Measurements from ENCODE around the gene ANAPC5.

ANAPC5 gene

GRCh38 chr12:121373755-121374154 is 21.5 kb upstream of the ANAPC5 start:
- Histone ChIP-seq H3K9ac (ENCODE audit: low read length) (no peak overlapping the region), H3K36me3 (replicated peaks; ENCODE audit: low read depth, low read length) (no peaks in the 10 kb centered on the region), H3K27me3 (ENCODE audit: low read depth, low read length) (peaks cover 2% of the 10 kb centered on the region; the same call in 1 of the 2 replicates), H3K4me3 (ENCODE audit: low read length) (no peak overlapping the region), H3K27ac (ENCODE audit: low read length) (no peak overlapping the region), H4K20me1 (ENCODE audit: insufficient read depth, low read length) (no peaks in the 10 kb centered on the region), H2AFZ (ENCODE audit: low read depth, low read length) (no peak overlapping the region), H3K79me2 (ENCODE audit: low read length) (no peaks in the 10 kb centered on the region), H3K9me3 (ENCODE audit: insufficient read depth, low read length) (no peaks in the 10 kb centered on the region), H3K4me1 (ENCODE audit: low read length) (no peaks in the 10 kb centered on the region), H3K4me2 (ENCODE audit: low read length) (no peak overlapping the region)
- no peak for TF ChIP-seq EZH2phosphoT487 (IDR thresholded peaks at IDR 0.05; ENCODE audit: low read depth)
- no peak for TF ChIP-seq CTCF (IDR thresholded peaks at IDR 0.05; ENCODE audit: low read depth, low read length)

- H3K4me3 ChIP-seq (ENCODE audit: low read length), result no peak overlapping the region
These were observed 19.2 kb upstream of the ANAPC5 start for GRCh38 chr12:121371404-121371803.

GRCh38 chr12:121366063-121366459 is 13.8 kb upstream of the ANAPC5 start:
- no peaks in the 10 kb centered on the region for H3K79me2 ChIP-seq (ENCODE audit: low read length)

More at GRCh38 chr12:121371404-121371803, 19.2 kb upstream of the ANAPC5 start:
- H3K9me3 ChIP-seq (ENCODE audit: insufficient read depth, low read length), result no peaks in the 10 kb centered on the region
- TF ChIP-seq CTCF (IDR thresholded peaks at IDR 0.05; ENCODE audit: low read depth, low read length) (no peak), EZH2phosphoT487 (IDR thresholded peaks at IDR 0.05; ENCODE audit: low read depth) (no peak)
- H4K20me1 ChIP-seq (ENCODE audit: insufficient read depth, low read length), result no peaks in the 10 kb centered on the region
- no peaks in the 10 kb centered on the region for H3K4me1 ChIP-seq (ENCODE audit: low read length)
- H3K36me3 ChIP-seq (replicated peaks; ENCODE audit: low read depth, low read length), result no peaks in the 10 kb centered on the region
- H3K79me2 ChIP-seq (ENCODE audit: low read length), result no peaks in the 10 kb centered on the region
- 0 out of 2 replicates have a peak, but pooled peaks cover 4% of the 10 kb centered on the region for H3K27me3 ChIP-seq (ENCODE audit: low read depth, low read length)
- H3K9ac ChIP-seq (ENCODE audit: low read length), result no peak overlapping the region
- no peak overlapping the region for H2AFZ ChIP-seq (ENCODE audit: low read depth, low read length)
- no peak overlapping the region for H3K4me2 ChIP-seq (ENCODE audit: low read length)
- H3K27ac ChIP-seq (ENCODE audit: low read length), result no peak overlapping the region

GRCh38 chr12:121365416-121366062 is 13.3 kb upstream of the ANAPC5 start:
- Histone ChIP-seq H3K79me2 (ENCODE audit: low read length) (no peaks in the 10 kb centered on the region), H3K4me3 (ENCODE audit: low read length) (no peak overlapping the region), H2AFZ (ENCODE audit: low read depth, low read length) (no peak overlapping the region), H3K4me2 (ENCODE audit: low read length) (no peak overlapping the region), H3K9me3 (ENCODE audit: insufficient read depth, low read length) (no peaks in the 10 kb centered on the region), H3K27ac (ENCODE audit: low read length) (no peak overlapping the region), H4K20me1 (ENCODE audit: insufficient read depth, low read length) (no peaks in the 10 kb centered on the region), H3K27me3 (ENCODE audit: low read depth, low read length) (peaks cover 22% of the 10 kb centered on the region), H3K36me3 (replicated peaks; ENCODE audit: low read depth, low read length) (no peaks in the 10 kb centered on the region), H3K9ac (ENCODE audit: low read length) (no peak overlapping the region), H3K4me1 (ENCODE audit: low read length) (no peaks in the 10 kb centered on the region)
- no peak for TF ChIP-seq EZH2phosphoT487 (IDR thresholded peaks at IDR 0.05; ENCODE audit: low read depth)

More at GRCh38 chr12:121366063-121366459, 13.8 kb upstream of the ANAPC5 start:
- Histone ChIP-seq H3K9me3 (ENCODE audit: insufficient read depth, low read length) (no peaks in the 10 kb centered on the region), H3K4me2 (ENCODE audit: low read length) (no peak overlapping the region), H3K4me3 (ENCODE audit: low read length) (no peak overlapping the region), H3K4me1 (ENCODE audit: low read length) (no peaks in the 10 kb centered on the region), H3K9ac (ENCODE audit: low read length) (no peak overlapping the region), H2AFZ (ENCODE audit: low read depth, low read length) (no peak overlapping the region), H3K27ac (ENCODE audit: low read length) (no peak overlapping the region), H3K27me3 (ENCODE audit: low read depth, low read length) (peaks cover 22% of the 10 kb centered on the region), H3K36me3 (replicated peaks; ENCODE audit: low read depth, low read length) (no peaks in the 10 kb centered on the region), H4K20me1 (ENCODE audit: insufficient read depth, low read length) (no peaks in the 10 kb centered on the region)
- TF ChIP-seq EZH2phosphoT487 (IDR thresholded peaks at IDR 0.05; ENCODE audit: low read depth) (no peak), CTCF (IDR thresholded peaks at IDR 0.05; ENCODE audit: low read depth, low read length) (no peak)
